K562 (cell line): ENCODE data around the gene PYROXD2. TPM values are rescaled to one million over a fixed set of nuclear protein-coding genes. Genes with fewer than 3 reads are reported as not detected.

ENCODE experiments used
- CBFA2T3 ChIP-seq: fragments of 450-650 bp; IDR thresholded peaks from 2 replicates; pipeline ENCODE4 v1.6.1; 2017
- COPS2 ChIP-seq: fragments of 450-650 bp; conservative IDR thresholded peaks from 2 replicates; pipeline ENCODE4 v1.6.1; 2016; ENCODE audit warnings: mild to moderate bottlenecking, moderate library complexity
- DPF2 ChIP-seq: fragments of 450-650 bp; IDR thresholded peaks from 2 replicates; pipeline ENCODE4 v1.6.1; 2016
- MAFK ChIP-seq: IDR thresholded peaks from 2 replicates; pipeline ENCODE4 v1.6.1; 2011; ENCODE audit warnings: low read length, improper control_type of control experiment
- RB1 ChIP-seq: fragments of 450-650 bp; IDR thresholded peaks from 2 replicates; pipeline ENCODE4 v1.6.1; 2017; ENCODE audit warnings: low read depth, mild to moderate bottlenecking
- SMARCB1 ChIP-seq: IDR thresholded peaks from 2 replicates; pipeline ENCODE4 v1.6.1; 2011; ENCODE audit warnings: improper control_type of control experiment, low read depth; ENCODE audit not compliant: insufficient read length
- YBX1 ChIP-seq: fragments of 450-650 bp; IDR thresholded peaks from 2 replicates; pipeline ENCODE4 v1.7.1; 2016; ENCODE audit warnings: mild to moderate bottlenecking
- ZFP36 ChIP-seq: fragments of 150-350 bp; IDR thresholded peaks from 2 replicates; pipeline ENCODE4 v1.6.1; 2018; ENCODE audit warnings: low read length, low read depth; ENCODE audit not compliant: partially characterized antibody
- ZNF717 ChIP-seq: fragments of 250-450 bp; sonication (Bioruptor Pico); IDR thresholded peaks from 2 replicates; pipeline ENCODE4 v1.5.0; 2021
- polyA plus RNA-seq, 8 experiments: library from polyadenylated mRNA; depleted of rRNA in 4 of 8; stranded (reverse) in 5 of 8; unstranded in 3 of 8; fragments of >200 nt; fragmentation: Nextera tagmentation in 2 of 8; fragmentation: Illumina TruSeq in 1 of 8; extraction: Ambion mirVana in 2 of 8; extraction: Trizol in 1 of 8; gene quantifications; 2 replicates each; pipeline versions ENCODE4 v1.2.1 to v1.2.3, GENCODE V29; 2011 to 2014; ENCODE audit warnings: inconsistent platforms in 1 of 8, missing spikeins in 1 of 8
- total RNA-seq, 7 experiments: library from RNA; depleted of rRNA in 6 of 7; stranded (reverse); fragments of >200 nt in 6 of 7; fragmentation: Illumina TruSeq in 2 of 7; extraction: Trizol in 2 of 7; gene quantifications; 2 replicates each; pipeline versions ENCODE4 v1.2.1 to v1.2.3, GENCODE V29; 2011 to 2021; ENCODE audit warnings: low replicate concordance in 1 of 7
- TF ChIP-seq, protein P1 (sequence below): fragments of 250-450 bp; sonication (Bioruptor Pico); IDR thresholded peaks from 2 replicates; pipeline ENCODE4 v1.4.0; 2020
- TF ChIP-seq, protein P2 (sequence below), 2 experiments: IDR thresholded peaks in 1 of 2; conservative IDR thresholded peaks in 1 of 2; 2 replicates each; pipeline ENCODE4 v1.6.1; 2016; ENCODE audit warnings: low read depth in 2 of 2, mild to moderate bottlenecking in 1 of 2, missing compliant biosample characterization in 1 of 2, missing genetic modification characterization in 1 of 2, moderate library complexity in 1 of 2
- TF ChIP-seq, protein P3 (sequence below): fragments of 450-650 bp; IDR thresholded peaks from 2 replicates; pipeline ENCODE4 v1.6.1; 2017; ENCODE audit warnings: mild to moderate bottlenecking, moderate library complexity

Gene PYROXD2
- total and polyA plus RNA-seq, 9 of the 15 experiments (the other 6 are each of a cell fraction or from before 2014, with no cell fraction given) = 0.14 to 1.4 (median 0.58) TPM

DNA sequence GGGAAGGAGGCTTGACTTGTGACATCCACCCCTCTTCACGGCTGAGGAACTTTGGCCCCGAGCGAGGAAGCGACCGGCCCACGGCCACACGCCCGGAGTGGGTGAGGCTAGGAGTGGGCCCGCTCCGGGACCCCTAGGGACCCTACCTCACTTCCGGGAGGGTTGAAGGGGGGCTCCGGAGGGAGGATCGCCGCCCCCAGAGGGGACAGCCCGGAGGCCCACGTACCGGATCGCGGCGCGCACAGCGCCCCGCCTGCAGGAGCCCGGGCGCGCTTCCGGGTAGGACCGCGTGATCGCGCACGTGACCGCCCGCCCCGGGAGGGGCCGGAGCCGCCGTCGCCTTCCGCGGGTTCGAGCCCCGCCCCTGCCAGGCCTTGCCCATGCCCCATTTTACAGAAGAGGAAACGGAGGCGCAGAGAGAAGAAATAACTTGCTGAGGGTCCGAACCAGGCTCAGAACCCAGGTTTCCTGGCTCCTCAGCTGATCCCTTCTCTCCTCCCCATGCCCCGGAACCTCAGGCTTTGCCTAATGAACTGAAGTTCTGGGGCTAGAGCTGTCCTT lies 31.8 kb upstream of the PYROXD2 start, which contains the start of gene HPS1 (continued):
- TF ChIP-seq ZFP36 (no peak), CBFA2T3 (no peak), DPF2 (no peak), RB1 (peak; percentile 61; the same call in 1 of the 2 replicates), ZNF717 (no peak), SMARCB1 (no peak), MAFK (no peak), COPS2 (no peak), YBX1 (no peak)
- TF ChIP-seq, protein P1, sequence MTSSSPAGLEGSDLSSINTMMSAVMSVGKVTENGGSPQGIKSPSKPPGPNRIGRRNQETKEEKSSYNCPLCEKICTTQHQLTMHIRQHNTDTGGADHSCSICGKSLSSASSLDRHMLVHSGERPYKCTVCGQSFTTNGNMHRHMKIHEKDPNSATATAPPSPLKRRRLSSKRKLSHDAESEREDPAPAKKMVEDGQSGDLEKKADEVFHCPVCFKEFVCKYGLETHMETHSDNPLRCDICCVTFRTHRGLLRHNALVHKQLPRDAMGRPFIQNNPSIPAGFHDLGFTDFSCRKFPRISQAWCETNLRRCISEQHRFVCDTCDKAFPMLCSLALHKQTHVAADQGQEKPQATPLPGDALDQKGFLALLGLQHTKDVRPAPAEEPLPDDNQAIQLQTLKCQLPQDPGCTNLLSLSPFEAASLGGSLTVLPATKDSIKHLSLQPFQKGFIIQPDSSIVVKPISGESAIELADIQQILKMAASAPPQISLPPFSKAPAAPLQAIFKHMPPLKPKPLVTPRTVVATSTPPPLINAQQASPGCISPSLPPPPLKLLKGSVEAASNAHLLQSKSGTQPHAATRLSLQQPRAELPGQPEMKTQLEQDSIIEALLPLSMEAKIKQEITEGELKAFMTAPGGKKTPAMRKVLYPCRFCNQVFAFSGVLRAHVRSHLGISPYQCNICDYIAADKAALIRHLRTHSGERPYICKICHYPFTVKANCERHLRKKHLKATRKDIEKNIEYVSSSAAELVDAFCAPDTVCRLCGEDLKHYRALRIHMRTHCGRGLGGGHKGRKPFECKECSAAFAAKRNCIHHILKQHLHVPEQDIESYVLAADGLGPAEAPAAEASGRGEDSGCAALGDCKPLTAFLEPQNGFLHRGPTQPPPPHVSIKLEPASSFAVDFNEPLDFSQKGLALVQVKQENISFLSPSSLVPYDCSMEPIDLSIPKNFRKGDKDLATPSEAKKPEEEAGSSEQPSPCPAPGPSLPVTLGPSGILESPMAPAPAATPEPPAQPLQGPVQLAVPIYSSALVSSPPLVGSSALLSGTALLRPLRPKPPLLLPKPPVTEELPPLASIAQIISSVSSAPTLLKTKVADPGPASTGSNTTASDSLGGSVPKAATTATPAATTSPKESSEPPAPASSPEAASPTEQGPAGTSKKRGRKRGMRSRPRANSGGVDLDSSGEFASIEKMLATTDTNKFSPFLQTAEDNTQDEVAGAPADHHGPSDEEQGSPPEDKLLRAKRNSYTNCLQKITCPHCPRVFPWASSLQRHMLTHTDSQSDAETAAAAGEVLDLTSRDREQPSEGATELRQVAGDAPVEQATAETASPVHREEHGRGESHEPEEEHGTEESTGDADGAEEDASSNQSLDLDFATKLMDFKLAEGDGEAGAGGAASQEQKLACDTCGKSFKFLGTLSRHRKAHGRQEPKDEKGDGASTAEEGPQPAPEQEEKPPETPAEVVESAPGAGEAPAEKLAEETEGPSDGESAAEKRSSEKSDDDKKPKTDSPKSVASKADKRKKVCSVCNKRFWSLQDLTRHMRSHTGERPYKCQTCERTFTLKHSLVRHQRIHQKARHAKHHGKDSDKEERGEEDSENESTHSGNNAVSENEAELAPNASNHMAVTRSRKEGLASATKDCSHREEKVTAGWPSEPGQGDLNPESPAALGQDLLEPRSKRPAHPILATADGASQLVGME (CRISPR knock-in tag) = no peak
- TF ChIP-seq, protein P2, sequence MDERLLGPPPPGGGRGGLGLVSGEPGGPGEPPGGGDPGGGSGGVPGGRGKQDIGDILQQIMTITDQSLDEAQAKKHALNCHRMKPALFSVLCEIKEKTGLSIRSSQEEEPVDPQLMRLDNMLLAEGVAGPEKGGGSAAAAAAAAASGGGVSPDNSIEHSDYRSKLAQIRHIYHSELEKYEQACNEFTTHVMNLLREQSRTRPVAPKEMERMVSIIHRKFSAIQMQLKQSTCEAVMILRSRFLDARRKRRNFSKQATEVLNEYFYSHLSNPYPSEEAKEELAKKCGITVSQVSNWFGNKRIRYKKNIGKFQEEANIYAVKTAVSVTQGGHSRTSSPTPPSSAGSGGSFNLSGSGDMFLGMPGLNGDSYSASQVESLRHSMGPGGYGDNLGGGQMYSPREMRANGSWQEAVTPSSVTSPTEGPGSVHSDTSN (CRISPR knock-in tag; IDR thresholded peaks at IDR 0.05; ENCODE audit: low read depth) = no peak
- TF ChIP-seq, protein P2 (tag; conservative IDR thresholded peaks at IDR 0.05; ENCODE audit: low read depth) = no peak
- TF ChIP-seq, protein P3, sequence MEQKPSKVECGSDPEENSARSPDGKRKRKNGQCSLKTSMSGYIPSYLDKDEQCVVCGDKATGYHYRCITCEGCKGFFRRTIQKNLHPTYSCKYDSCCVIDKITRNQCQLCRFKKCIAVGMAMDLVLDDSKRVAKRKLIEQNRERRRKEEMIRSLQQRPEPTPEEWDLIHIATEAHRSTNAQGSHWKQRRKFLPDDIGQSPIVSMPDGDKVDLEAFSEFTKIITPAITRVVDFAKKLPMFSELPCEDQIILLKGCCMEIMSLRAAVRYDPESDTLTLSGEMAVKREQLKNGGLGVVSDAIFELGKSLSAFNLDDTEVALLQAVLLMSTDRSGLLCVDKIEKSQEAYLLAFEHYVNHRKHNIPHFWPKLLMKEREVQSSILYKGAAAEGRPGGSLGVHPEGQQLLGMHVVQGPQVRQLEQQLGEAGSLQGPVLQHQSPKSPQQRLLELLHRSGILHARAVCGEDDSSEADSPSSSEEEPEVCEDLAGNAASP = no peak
